ENCODE measurements around the gene SLC43A3.

Gene SLC43A3

GRCh38 chr11:57359896-57360690, 66.8 kb downstream of the SLC43A3 start:
- TF ChIP-seq CTCF (IDR thresholded peaks at IDR 0.05; ENCODE audit: extremely low read depth, missing control alignments): no peak
- DNase-seq (ENCODE audit: low spot score): no peak

GRCh38 chr11:57359396-57359795, 67.5 kb downstream of the SLC43A3 start:
- no peak for DNase-seq (ENCODE audit: low spot score)
- no peak for TF ChIP-seq CTCF (IDR thresholded peaks at IDR 0.05; ENCODE audit: extremely low read depth, missing control alignments)

GRCh38 chr11:57358991-57359390, 67.9 kb downstream of the SLC43A3 start:
- no peak for DNase-seq (ENCODE audit: low spot score)
- TF ChIP-seq CTCF (IDR thresholded peaks at IDR 0.05; ENCODE audit: extremely low read depth, missing control alignments): no peak

- TF ChIP-seq CTCF (IDR thresholded peaks at IDR 0.05; ENCODE audit: extremely low read depth, missing control alignments): no peak
- no peak for DNase-seq (ENCODE audit: low spot score)
These were observed 68.4 kb downstream of the SLC43A3 start for GRCh38 chr11:57358543-57358961.

GRCh38 chr11:57357856-57358255, 69.1 kb downstream of the SLC43A3 start:
- no peak for TF ChIP-seq CTCF (IDR thresholded peaks at IDR 0.05; ENCODE audit: extremely low read depth, missing control alignments)
- DNase-seq (ENCODE audit: low spot score): no peak

GRCh38 chr11:57357310-57357709, 69.6 kb downstream of the SLC43A3 start:
- no peak for TF ChIP-seq CTCF (IDR thresholded peaks at IDR 0.05; ENCODE audit: extremely low read depth, missing control alignments)
- DNase-seq (ENCODE audit: low spot score): no peak
